Peyer's patch (tissue), 4 donors: ENCODE results near the gene RPL18. TPM values are rescaled to one million over a fixed set of nuclear protein-coding genes. Genes with fewer than 3 reads are reported as not detected.

Source experiments
- DNase-seq, 3 donors: peaks; one replicate each; pipeline ENCODE4 v3.0.0-alpha.2; 2017 to 2019
- H3K27ac ChIP-seq, 4 donors: fragments of 200-600 bp; sonication (generic); one replicate each; pipeline ENCODE4 v1.5.1; 2016 to 2019
- H3K27me3 ChIP-seq, 2 donors: fragments of 200-600 bp; sonication (generic); one replicate each; pipeline ENCODE4 v1.5.1; 2019
- H3K36me3 ChIP-seq, 3 donors: fragments of 200-600 bp; sonication (generic); one replicate each; pipeline ENCODE4 v1.5.1; 2016 to 2019
- H3K4me1 ChIP-seq, 4 donors: fragments of 200-600 bp; sonication (generic); one replicate each; pipeline ENCODE4 v1.5.1; 2016 to 2019
- H3K4me3 ChIP-seq, 4 donors: fragments of 200-600 bp; sonication (generic); 1 replicate in 3 of 4; 2 replicates in 1 of 4; pipeline ENCODE4 v1.5.1; 2016 to 2019; ENCODE audit warnings: mild to moderate bottlenecking in 1 of 4
- H3K9me3 ChIP-seq, 4 donors: fragments of 200-600 bp; sonication (generic); one replicate each; pipeline ENCODE4 v1.5.1; 2016 to 2019; ENCODE audit warnings: mild to moderate bottlenecking in 1 of 4
- POLR2A ChIP-seq, 2 donors: fragments of 450-650 bp; IDR thresholded peaks; one replicate each; pipeline ENCODE4 v1.5.1; 2017; ENCODE audit warnings: antibody characterized with exemption in 2 of 2, mild to moderate bottlenecking in 2 of 2, moderate library complexity in 2 of 2
- total RNA-seq, 4 donors: library from RNA; depleted of rRNA; stranded (reverse); fragments of >200 nt; gene quantifications; one replicate each; pipeline ENCODE4 v1.1.0, GENCODE V29; 2016
- TF ChIP-seq, protein P1 (sequence below), 6 experiments: fragments of 450-650 bp in 4 of 6; fragments of 200-600 bp in 2 of 6; sonication (generic) in 1 of 6; IDR thresholded peaks; one replicate each; pipeline ENCODE4 v1.5.1; 2017 to 2019; ENCODE audit warnings: antibody characterized with exemption in 6 of 6, mild to moderate bottlenecking in 3 of 6, moderate library complexity in 1 of 6

Gene RPL18
- total RNA-seq, 4 donors from 2014 or later = 1,077 to 1,595 (median 1,505) TPM

DNA sequence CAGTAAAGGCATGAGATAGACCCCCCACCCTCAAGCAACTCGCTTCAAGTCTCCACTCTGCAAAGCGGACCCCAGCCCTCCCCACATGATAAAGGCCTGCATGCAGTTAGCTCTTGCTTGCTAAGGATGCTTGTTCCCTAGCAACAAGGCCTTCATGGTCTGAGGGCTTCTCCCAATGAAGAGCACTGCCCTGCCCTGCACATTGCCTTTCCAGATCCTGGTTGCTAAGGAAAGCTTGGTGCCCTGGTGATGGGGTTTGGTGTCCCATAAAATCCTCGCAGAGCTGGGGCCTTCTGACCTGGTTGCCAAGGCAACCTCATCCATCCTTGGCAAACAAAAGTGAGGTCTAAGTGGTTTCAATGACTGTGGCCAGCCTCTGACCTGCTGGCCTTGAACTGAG lies 12.2 kb upstream of the RPL18 start:
- Histone ChIP-seq H3K36me3 (peaks cover 0 to 30% (median 0%) of the 10 kb centered on the region in 3 donors), H3K9me3 (no peaks in the 10 kb centered on the region), H3K4me1 (peaks cover 6 to 81% (median 18%) of the 10 kb centered on the region in 4 donors), H3K27me3 (no peaks in the 10 kb centered on the region), H3K4me3 (peak overlapping the region in 1 of 4 donors; percentile 23), H3K27ac (peak overlapping the region; percentile 55 to 91 (median 76))
- DNase-seq = no peak
- no peak for TF ChIP-seq POLR2A (IDR thresholded peaks at IDR 0.05)
- TF ChIP-seq, protein P1, sequence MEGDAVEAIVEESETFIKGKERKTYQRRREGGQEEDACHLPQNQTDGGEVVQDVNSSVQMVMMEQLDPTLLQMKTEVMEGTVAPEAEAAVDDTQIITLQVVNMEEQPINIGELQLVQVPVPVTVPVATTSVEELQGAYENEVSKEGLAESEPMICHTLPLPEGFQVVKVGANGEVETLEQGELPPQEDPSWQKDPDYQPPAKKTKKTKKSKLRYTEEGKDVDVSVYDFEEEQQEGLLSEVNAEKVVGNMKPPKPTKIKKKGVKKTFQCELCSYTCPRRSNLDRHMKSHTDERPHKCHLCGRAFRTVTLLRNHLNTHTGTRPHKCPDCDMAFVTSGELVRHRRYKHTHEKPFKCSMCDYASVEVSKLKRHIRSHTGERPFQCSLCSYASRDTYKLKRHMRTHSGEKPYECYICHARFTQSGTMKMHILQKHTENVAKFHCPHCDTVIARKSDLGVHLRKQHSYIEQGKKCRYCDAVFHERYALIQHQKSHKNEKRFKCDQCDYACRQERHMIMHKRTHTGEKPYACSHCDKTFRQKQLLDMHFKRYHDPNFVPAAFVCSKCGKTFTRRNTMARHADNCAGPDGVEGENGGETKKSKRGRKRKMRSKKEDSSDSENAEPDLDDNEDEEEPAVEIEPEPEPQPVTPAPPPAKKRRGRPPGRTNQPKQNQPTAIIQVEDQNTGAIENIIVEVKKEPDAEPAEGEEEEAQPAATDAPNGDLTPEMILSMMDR (IDR thresholded peaks at IDR 0.05) = no peak

DNA sequence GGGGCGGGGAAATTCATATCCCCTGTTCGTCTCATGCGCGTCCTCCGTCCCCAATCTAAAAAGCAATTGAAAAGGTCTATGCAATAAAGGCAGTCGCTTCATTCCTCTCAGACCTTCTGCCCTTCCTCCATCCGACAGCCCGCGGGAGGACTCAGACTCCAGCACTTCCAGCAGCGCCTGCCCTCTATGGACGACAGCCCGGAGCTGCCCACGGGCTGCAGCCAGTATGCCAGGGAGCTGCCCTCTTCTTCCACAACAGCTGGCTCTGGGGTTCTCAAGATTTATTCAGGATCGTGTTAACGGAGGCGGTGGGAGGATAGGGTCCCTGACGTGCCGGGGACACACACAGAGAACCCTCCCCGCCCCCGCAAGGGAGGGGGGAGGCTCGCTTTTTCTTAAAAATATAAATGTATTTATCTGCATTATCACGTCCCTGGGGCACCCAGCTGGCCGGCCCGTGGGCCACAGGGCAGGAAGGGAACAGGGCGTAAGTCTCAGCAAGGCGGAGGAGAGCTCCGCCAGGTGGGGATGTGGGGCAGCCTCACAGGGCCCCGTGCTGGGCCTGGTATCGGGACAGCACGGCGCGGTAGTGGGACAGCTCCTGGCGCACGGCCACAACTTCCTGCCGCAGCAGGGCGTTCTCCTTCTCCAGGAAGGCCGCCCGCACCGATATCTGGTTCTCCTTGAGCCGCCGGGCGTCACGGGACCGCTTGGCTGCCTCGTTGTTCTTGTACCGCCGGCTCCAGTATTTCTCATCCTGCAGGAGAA lies 11.5 kb upstream of the RPL18 start:
- peak overlapping the region in 3 of 4 donors; percentile 3 to 23 (median 15) for H3K4me3 ChIP-seq
- peaks cover 0 to 30% (median 0%) of the 10 kb centered on the region in 3 donors for H3K36me3 ChIP-seq
- H3K27me3 ChIP-seq = no peaks in the 10 kb centered on the region
- peak overlapping the region; percentile 55 to 91 (median 76) for H3K27ac ChIP-seq
- DNase-seq = peak in 2 of 3 donors; percentile 81 to 85
- H3K4me1 ChIP-seq = peaks cover 6 to 81% (median 18%) of the 10 kb centered on the region in 4 donors
- TF ChIP-seq POLR2A (IDR thresholded peaks at IDR 0.05) = peak; percentile 4 to 5
- TF ChIP-seq, protein P1 (IDR thresholded peaks at IDR 0.05) = peak in 3 of 6 experiments; percentile 23 to 36 (median 24)
- no peaks in the 10 kb centered on the region for H3K9me3 ChIP-seq

DNA sequence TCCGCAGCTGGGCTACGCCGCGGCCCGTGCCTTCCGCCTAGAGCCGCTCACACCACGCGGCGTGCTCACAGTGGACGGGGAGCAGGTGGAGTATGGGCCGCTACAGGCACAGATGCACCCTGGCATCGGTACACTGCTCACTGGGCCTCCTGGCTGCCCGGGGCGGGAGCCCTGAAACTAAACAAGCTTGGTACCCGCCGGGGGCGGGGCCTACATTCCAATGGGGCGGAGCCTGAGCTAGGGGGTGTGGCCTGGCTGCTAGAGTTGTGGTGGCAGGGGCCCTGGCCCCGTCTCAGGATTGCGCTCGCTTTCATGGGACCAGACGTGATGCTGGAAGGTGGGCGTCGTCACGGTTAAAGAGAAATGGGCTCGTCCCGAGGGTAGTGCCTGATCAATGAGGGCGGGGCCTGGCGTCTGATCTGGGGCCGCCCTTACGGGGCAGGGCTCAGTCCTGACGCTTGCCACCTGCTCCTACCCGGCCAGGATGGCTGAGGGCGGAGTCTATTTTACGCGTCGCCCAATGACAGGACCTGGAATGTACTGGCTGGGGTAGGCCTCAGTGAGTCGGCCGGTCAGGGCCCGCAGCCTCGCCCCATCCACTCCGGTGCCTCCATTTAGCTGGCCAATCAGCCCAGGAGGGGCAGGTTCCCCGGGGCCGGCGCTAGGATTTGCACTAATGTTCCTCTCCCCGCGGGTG lies 10.8 kb upstream of the RPL18 start:
- Histone ChIP-seq H3K27ac (peak overlapping the region; percentile 55 to 91 (median 76)), H3K4me3 (peak overlapping the region in 2 of 4 donors; percentile 15 to 23), H3K36me3 (peaks cover 0 to 30% (median 0%) of the 10 kb centered on the region in 3 donors), H3K27me3 (no peaks in the 10 kb centered on the region), H3K4me1 (peaks cover 3 to 84% (median 15%) of the 10 kb centered on the region in 4 donors), H3K9me3 (no peaks in the 10 kb centered on the region)
- peak; percentile 38 to 79 for TF ChIP-seq POLR2A (IDR thresholded peaks at IDR 0.05)
- TF ChIP-seq, protein P1 (IDR thresholded peaks at IDR 0.05) = no peak
- peak in 2 of 3 donors; percentile 93 to 94 for DNase-seq

DNA sequence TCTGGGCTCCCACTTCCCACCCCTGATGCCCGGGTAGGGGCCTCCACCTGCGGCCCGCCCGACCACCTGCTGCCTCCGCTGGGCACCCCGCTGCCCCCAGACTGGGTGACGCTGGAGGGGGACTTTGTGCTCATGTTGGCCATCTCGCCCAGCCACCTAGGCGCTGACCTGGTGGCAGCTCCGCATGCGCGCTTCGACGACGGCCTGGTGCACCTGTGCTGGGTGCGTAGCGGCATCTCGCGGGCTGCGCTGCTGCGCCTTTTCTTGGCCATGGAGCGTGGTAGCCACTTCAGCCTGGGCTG lies 10.3 kb upstream of the RPL18 start:
- no peak for DNase-seq
- peaks cover 5 to 86% (median 13%) of the 10 kb centered on the region in 4 donors for H3K4me1 ChIP-seq
- peak overlapping the region in 3 of 4 donors; percentile 62 to 91 (median 89) for H3K27ac ChIP-seq
- no peaks in the 10 kb centered on the region for H3K27me3 ChIP-seq
- H3K9me3 ChIP-seq = no peaks in the 10 kb centered on the region
- TF ChIP-seq, protein P1 (IDR thresholded peaks at IDR 0.05) = no peak
- TF ChIP-seq POLR2A (IDR thresholded peaks at IDR 0.05) = no peak
- peaks cover 0 to 30% (median 0%) of the 10 kb centered on the region in 3 donors for H3K36me3 ChIP-seq
- H3K4me3 ChIP-seq = no peak overlapping the region

DNA sequence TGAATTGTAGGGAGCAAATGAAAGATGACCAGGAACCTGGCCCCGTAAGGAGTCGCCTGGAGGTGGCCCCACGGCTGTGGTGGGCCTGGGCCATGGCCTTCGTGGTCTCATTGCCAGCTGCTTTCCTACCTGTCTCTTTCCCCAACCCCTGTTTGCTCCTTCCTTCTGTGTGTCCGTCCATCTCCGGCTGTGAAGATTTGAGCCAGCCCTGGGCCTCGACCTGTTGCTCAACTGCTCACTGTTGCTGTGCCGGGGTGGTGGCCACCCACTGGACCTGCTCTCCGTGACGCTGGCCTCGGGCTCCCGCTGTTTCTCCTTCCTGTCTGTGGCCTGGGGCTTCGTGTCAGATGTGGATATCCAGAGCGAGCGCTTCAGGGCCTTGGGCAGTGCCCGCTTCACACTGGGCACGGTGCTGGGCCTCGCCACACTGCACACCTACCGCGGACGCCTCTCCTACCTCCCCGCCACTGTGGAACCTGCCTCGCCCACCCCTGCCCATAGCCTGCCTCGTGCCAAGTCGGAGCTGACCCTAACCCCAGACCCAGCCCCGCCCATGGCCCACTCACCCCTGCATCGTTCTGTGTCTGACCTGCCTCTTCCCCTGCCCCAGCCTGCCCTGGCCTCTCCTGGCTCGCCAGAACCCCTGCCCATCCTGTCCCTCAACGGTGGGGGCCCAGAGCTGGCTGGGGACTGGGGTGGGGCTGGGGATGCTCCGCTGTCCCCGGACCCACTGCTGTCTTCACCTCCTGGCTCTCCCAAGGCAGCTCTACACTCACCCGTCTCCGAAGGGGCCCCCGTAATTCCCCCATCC lies 9.7 kb upstream of the RPL18 start:
- TF ChIP-seq, protein P1 (IDR thresholded peaks at IDR 0.05) = no peak
- no peak for TF ChIP-seq POLR2A (IDR thresholded peaks at IDR 0.05)
- DNase-seq = no peak
- H3K36me3 ChIP-seq = peaks cover 0 to 30% (median 0%) of the 10 kb centered on the region in 3 donors
- H3K4me3 ChIP-seq = no peak overlapping the region
- H3K27me3 ChIP-seq = no peaks in the 10 kb centered on the region
- peaks cover 2 to 82% (median 12%) of the 10 kb centered on the region in 4 donors for H3K4me1 ChIP-seq
- no peaks in the 10 kb centered on the region for H3K9me3 ChIP-seq
- peak overlapping the region in 2 of 4 donors; percentile 89 to 91 for H3K27ac ChIP-seq
